Naive B cell (primary cell): ENCODE results near the gene KRTAP4-5. TPM values are rescaled to one million over a fixed set of nuclear protein-coding genes. Genes with fewer than 3 reads are reported as not detected.
A peak's percentile ranks its signal among the peaks of the same experiment; 100 is the strongest.
"Not testable (repeated sequence)": the region's sequence is repeated elsewhere in the genome, so short reads cannot be mapped to it uniquely, and the experiment has no call there.

Source experiments
- ATAC-seq, 2 donors: fragments of 150-1000 bp; cut with Tn5 transposase; 2 replicates each; pipeline ENCODE4 v1.10.0; 2021; ENCODE audit warnings: low read depth in 2 of 2, mild to moderate bottlenecking in 2 of 2, moderate library complexity in 2 of 2
- DNase-seq: peaks from one replicate; pipeline ENCODE4 v3.0.0; 2022
- H3K27ac Mint-ChIP-seq, 6 donors: one replicate each; pipeline ENCODE4 v1.8.0; 2020 to 2022; ENCODE audit warnings: mild to moderate bottlenecking in 6 of 6, mixed read lengths in 6 of 6, moderate library complexity in 5 of 6, inconsistent platforms in 2 of 6
- H3K27me3 Mint-ChIP-seq, 3 donors: one replicate each; pipeline ENCODE4 v1.8.0; 2021 to 2022; ENCODE audit warnings: mixed read lengths in 3 of 3, mild to moderate bottlenecking in 1 of 3
- H3K36me3 Mint-ChIP-seq, 2 donors: one replicate each; pipeline ENCODE4 v1.8.0; 2020 to 2022; ENCODE audit warnings: mixed read lengths in 2 of 2, inconsistent platforms in 1 of 2, mild to moderate bottlenecking in 1 of 2
- H3K4me1 Mint-ChIP-seq, 3 donors: one replicate each; pipeline ENCODE4 v1.8.0; 2020 to 2022; ENCODE audit warnings: mixed read lengths in 3 of 3, inconsistent platforms in 1 of 3, mild to moderate bottlenecking in 1 of 3, moderate library complexity in 1 of 3
- H3K4me3 Mint-ChIP-seq, 8 donors: one replicate each; pipeline ENCODE4 v1.8.0; 2020 to 2022; ENCODE audit warnings: mild to moderate bottlenecking in 8 of 8, mixed read lengths in 8 of 8, moderate library complexity in 8 of 8, inconsistent platforms in 2 of 8
- H3K9me3 Mint-ChIP-seq, 7 donors: one replicate each; pipeline ENCODE4 v1.8.0; 2020 to 2022; ENCODE audit warnings: mixed read lengths in 7 of 7, mild to moderate bottlenecking in 5 of 7, inconsistent platforms in 2 of 7, moderate library complexity in 1 of 7
- polyA plus RNA-seq, 6 donors: library from polyadenylated mRNA; unstranded; fragments of 300-500 nt; fragmentation: Illumina TruSeq; gene quantifications; one replicate each; pipeline ENCODE4 v1.2.3, GENCODE V29; 2021; ENCODE audit warnings: low read depth in 6 of 6

Gene KRTAP4-5
- polyA plus RNA-seq, 6 donors from 2014 or later: not detected

- no peak within 1 kb of the TSS for H3K4me3 Mint-ChIP-seq
- H3K36me3 Mint-ChIP-seq: peaks cover 19 to 67% of the 10 kb centered on the region in 2 donors
- DNase-seq: no peak
- peaks cover 22 to 75% (median 50%) of the 10 kb centered on the region in 7 donors for H3K9me3 Mint-ChIP-seq
- no peak for ATAC-seq
- H3K27ac Mint-ChIP-seq: peak within 1 kb of the TSS in 3 of 6 donors; percentile 33 to 82 (median 64)
- peaks cover 0 to 6% (median 0%) of the 10 kb centered on the region in 3 donors for H3K27me3 Mint-ChIP-seq
- H3K4me1 Mint-ChIP-seq: peaks cover 10 to 18% (median 11%) of the 10 kb centered on the region in 3 donors
Measured at GRCh38 chr17:41140360-41141131, 9.1 kb downstream of the KRTAP4-5 start, which contains the start of gene KRTAP4-6. TSS of gene KRTAP4-6 (minus strand) at chr17:41140544. CDS start at chr17:41140487, 57 bp downstream.

GRCh38 chr17:41139865-41140264, 9.8 kb downstream of the KRTAP4-5 start:
- Mint-ChIP-seq H3K36me3 (peaks cover 19 to 67% of the 10 kb centered on the region in 2 donors), H3K4me1 (peaks cover 10 to 14% (median 14%) of the 10 kb centered on the region in 3 donors), H3K9me3 (peaks cover 22 to 71% (median 45%) of the 10 kb centered on the region in 7 donors), H3K27ac (peak overlapping the region in 2 of 6 donors; percentile 33 to 82)
- not testable (repeated sequence) for DNase-seq, H3K27me3 Mint-ChIP-seq, ATAC-seq, H3K4me3 Mint-ChIP-seq

- Mint-ChIP-seq H3K36me3 (peaks cover 5 to 24% of the 10 kb centered on the region in 2 donors), H3K9me3 (peaks cover 2 to 24% (median 12%) of the 10 kb centered on the region in 7 donors), H3K27me3 (no peaks in the 10 kb centered on the region), H3K4me1 (peaks cover 28 to 40% (median 29%) of the 10 kb centered on the region in 3 donors), H3K27ac (peak overlapping the region; percentile 20 to 94 (median 88)), H3K4me3 (peak overlapping the region in 5 of 8 donors; percentile 47 to 84 (median 68))
- DNase-seq: no peak
- ATAC-seq: peak; percentile 48 to 50
Measured at GRCh38 chr17:41133880-41134735, 15.5 kb downstream of the KRTAP4-5 start.

GRCh38 chr17:41131979-41132378, 17.6 kb downstream of the KRTAP4-5 start:
- H3K4me3 Mint-ChIP-seq: peak overlapping the region in 2 of 8 donors; percentile 21 to 61
- peaks cover 0 to 7% (median 6%) of the 10 kb centered on the region in 7 donors for H3K9me3 Mint-ChIP-seq
- peak; percentile 46 to 60 for ATAC-seq
- peak overlapping the region in 5 of 6 donors; percentile 7 to 82 (median 63) for H3K27ac Mint-ChIP-seq
- peaks cover 2 to 4% of the 10 kb centered on the region in 2 donors for H3K36me3 Mint-ChIP-seq
- H3K27me3 Mint-ChIP-seq: no peaks in the 10 kb centered on the region
- peaks cover 36 to 48% (median 40%) of the 10 kb centered on the region in 3 donors for H3K4me1 Mint-ChIP-seq
- no peak for DNase-seq

GRCh38 chr17:41127371-41127770, 22.3 kb downstream of the KRTAP4-5 start:
- ATAC-seq: no peak
- H3K27ac Mint-ChIP-seq: peak overlapping the region in 1 of 6 donors; percentile 79
- peaks cover 0 to 8% of the 10 kb centered on the region in 2 donors for H3K36me3 Mint-ChIP-seq
- DNase-seq: no peak
- H3K9me3 Mint-ChIP-seq: peaks cover 0 to 11% (median 7%) of the 10 kb centered on the region in 7 donors
- no peaks in the 10 kb centered on the region for H3K27me3 Mint-ChIP-seq
- H3K4me1 Mint-ChIP-seq: peaks cover 56 to 62% (median 58%) of the 10 kb centered on the region in 3 donors
- H3K4me3 Mint-ChIP-seq: no peak overlapping the region

- Mint-ChIP-seq H3K27ac (peak overlapping the region in 3 of 6 donors; percentile 39 to 64 (median 59)), H3K9me3 (peaks cover 0 to 14% (median 8%) of the 10 kb centered on the region in 7 donors), H3K4me1 (peaks cover 48 to 63% (median 52%) of the 10 kb centered on the region in 3 donors), H3K27me3 (no peaks in the 10 kb centered on the region), H3K4me3 (peak overlapping the region in 2 of 8 donors; percentile 16 to 39), H3K36me3 (peaks cover 0 to 8% of the 10 kb centered on the region in 2 donors)
- DNase-seq (no peak), ATAC-seq (no peak)
Measured at GRCh38 chr17:41126412-41126811, 23.2 kb downstream of the KRTAP4-5 start.

- peaks cover 0 to 20% (median 10%) of the 10 kb centered on the region in 7 donors for H3K9me3 Mint-ChIP-seq
- no peak for DNase-seq
- no peaks in the 10 kb centered on the region for H3K27me3 Mint-ChIP-seq
- ATAC-seq: no peak
- peaks cover 0 to 15% of the 10 kb centered on the region in 2 donors for H3K36me3 Mint-ChIP-seq
- H3K4me3 Mint-ChIP-seq: peak overlapping the region in 4 of 8 donors; percentile 12 to 87 (median 80)
- peak overlapping the region in 3 of 6 donors; percentile 35 to 65 (median 52) for H3K27ac Mint-ChIP-seq
- H3K4me1 Mint-ChIP-seq: peaks cover 51 to 66% (median 53%) of the 10 kb centered on the region in 3 donors
Measured at GRCh38 chr17:41125064-41125463, 24.6 kb downstream of the KRTAP4-5 start.

GRCh38 chr17:41123991-41124371, 25.6 kb downstream of the KRTAP4-5 start, which contains the start of gene KRTAP4-12:
TSS of gene KRTAP4-12 (minus strand) at chr17:41124182. CDS start at chr17:41124122, 60 bp downstream.
- peaks cover 0 to 18% of the 10 kb centered on the region in 2 donors for H3K36me3 Mint-ChIP-seq
- H3K4me3 Mint-ChIP-seq: peak within 1 kb of the TSS in 7 of 8 donors; percentile 71 to 87 (median 86)
- not testable (repeated sequence) for ATAC-seq, H3K27me3 Mint-ChIP-seq, DNase-seq
- H3K4me1 Mint-ChIP-seq: peaks cover 48 to 70% (median 54%) of the 10 kb centered on the region in 3 donors
- H3K27ac Mint-ChIP-seq: peak within 1 kb of the TSS; percentile 22 to 97 (median 57)
- peaks cover 0 to 24% (median 8%) of the 10 kb centered on the region in 7 donors for H3K9me3 Mint-ChIP-seq

- peaks cover 47 to 71% (median 53%) of the 10 kb centered on the region in 3 donors for H3K4me1 Mint-ChIP-seq
- not testable (repeated sequence) for ATAC-seq, H3K27me3 Mint-ChIP-seq, DNase-seq
- peaks cover 0 to 24% (median 6%) of the 10 kb centered on the region in 7 donors for H3K9me3 Mint-ChIP-seq
- H3K4me3 Mint-ChIP-seq: peak overlapping the region in 7 of 8 donors; percentile 39 to 87 (median 86)
- H3K36me3 Mint-ChIP-seq: peaks cover 0 to 18% of the 10 kb centered on the region in 2 donors
- peak overlapping the region; percentile 0 to 97 (median 38) for H3K27ac Mint-ChIP-seq
Measured at GRCh38 chr17:41123292-41123990, 26.2 kb downstream of the KRTAP4-5 start.

GRCh38 chr17:41121742-41122141, 27.9 kb downstream of the KRTAP4-5 start:
- no peaks in the 10 kb centered on the region for H3K27me3 Mint-ChIP-seq

GRCh38 chr17:41119696-41120690, 29.6 kb downstream of the KRTAP4-5 start:
- H3K27me3 Mint-ChIP-seq: not testable (repeated sequence)
- H3K9me3 Mint-ChIP-seq: peaks cover 0 to 24% (median 3%) of the 10 kb centered on the region in 7 donors
- H3K4me3 Mint-ChIP-seq: peak overlapping the region in 7 of 8 donors; percentile 32 to 88 (median 78)
- DNase-seq (peak; percentile 75), ATAC-seq (peak; percentile 76 to 83)
- peaks cover 68 to 93% (median 80%) of the 10 kb centered on the region in 3 donors for H3K4me1 Mint-ChIP-seq
- H3K27ac Mint-ChIP-seq: peak overlapping the region; percentile 97 to 100 (median 98)
- peaks cover 0 to 34% of the 10 kb centered on the region in 2 donors for H3K36me3 Mint-ChIP-seq

More at GRCh38 chr17:41121742-41122141, 27.9 kb downstream of the KRTAP4-5 start:
- Mint-ChIP-seq H3K4me3 (peak overlapping the region in 1 of 8 donors; percentile 29), H3K4me1 (peaks cover 55 to 86% (median 64%) of the 10 kb centered on the region in 3 donors), H3K36me3 (peaks cover 0 to 26% of the 10 kb centered on the region in 2 donors), H3K27ac (peak overlapping the region in 5 of 6 donors; percentile 23 to 97 (median 41)), H3K9me3 (peaks cover 1 to 24% (median 6%) of the 10 kb centered on the region in 7 donors)
- DNase-seq (no peak), ATAC-seq (no peak)
